ENCODE data around the gene MAP3K7. TPM values are rescaled to one million over a fixed set of nuclear protein-coding genes. Genes with fewer than 3 reads are reported as not detected.
A peak's percentile ranks its signal among the peaks of the same experiment; 100 is the strongest.

Gene MAP3K7
- total and polyA plus RNA-seq, 2 of the 8 experiments (the other 6 are each of a cell fraction or from before 2014, with no cell fraction given), result 27.3 to 34.8 TPM

DNA sequence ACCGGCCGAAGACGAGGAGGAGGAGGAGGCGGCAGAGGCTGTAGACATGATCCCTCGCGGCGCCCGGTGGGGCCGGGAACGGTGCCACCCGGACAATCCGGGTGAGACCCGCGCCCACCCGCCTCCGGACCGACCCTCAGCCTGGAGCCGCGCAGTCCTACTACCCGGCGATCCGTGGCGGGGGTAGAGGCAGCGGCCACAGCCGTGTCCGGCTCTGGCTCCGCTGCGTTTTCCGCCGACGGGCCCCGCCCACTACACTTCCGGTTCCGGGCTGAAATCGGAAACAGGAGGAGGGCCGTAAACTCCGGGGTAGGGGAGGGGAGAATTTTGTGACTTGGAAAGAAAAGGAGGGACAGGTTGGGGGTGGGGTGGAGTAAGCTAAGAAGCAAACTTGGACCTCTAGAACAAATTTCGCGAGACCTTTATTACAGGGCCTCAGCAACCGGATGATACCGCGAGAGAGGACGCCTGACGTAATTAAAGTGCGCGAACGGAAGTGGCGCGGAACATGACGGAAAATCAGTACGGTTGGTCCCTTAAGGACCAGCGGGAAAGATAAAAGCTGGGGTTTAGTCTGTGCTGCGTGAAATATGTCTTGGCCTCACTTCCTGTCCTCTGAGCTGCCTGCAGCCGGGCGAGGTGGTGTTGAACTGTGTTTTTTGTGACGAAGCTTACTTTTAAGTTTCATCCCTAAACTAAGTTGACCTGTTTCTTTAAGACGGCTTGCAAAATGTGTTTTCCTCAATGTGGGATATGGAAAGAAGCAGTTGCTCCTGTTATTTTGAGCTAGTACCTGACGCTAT, at the start of gene MAP3K7 (continued):
- TF ChIP-seq SIN3A (conservative IDR thresholded peaks at IDR 0.05 in 1 of 2, IDR thresholded peaks at IDR 0.05 in 1 of 2; ENCODE audit: low read depth in 1 of 2, low read length in 2 of 2) (peak in 1 of 2 experiments; percentile 67; a peak in 1 of 4 replicates), POLR2AphosphoS5 (IDR thresholded peaks at IDR 0.05; ENCODE audit: low read depth, low read length) (peak; percentile 87), JUN (IDR thresholded peaks at IDR 0.05; ENCODE audit: low read depth, low read length) (no peak), BCL11A (IDR thresholded peaks at IDR 0.05; ENCODE audit: low read depth in 2 of 2, low read length in 2 of 2) (no peak), CEBPB (IDR thresholded peaks at IDR 0.05; ENCODE audit: low read depth, low read length) (no peak), KDM4A (IDR thresholded peaks at IDR 0.05; ENCODE audit: low read depth, low read length, severe bottlenecking) (peak; percentile 100), POU5F1 (IDR thresholded peaks at IDR 0.05; ENCODE audit: low read depth, low read length) (no peak), EP300 (IDR thresholded peaks at IDR 0.05; ENCODE audit: borderline replicate concordance in 1 of 2, low read depth in 2 of 2, low read length in 2 of 2) (no peak), RXRA (IDR thresholded peaks at IDR 0.05; ENCODE audit: insufficient read depth, low read depth, low read length) (no peak), RFX5 (IDR thresholded peaks at IDR 0.05; ENCODE audit: borderline replicate concordance, low read depth, low read length) (no peak), BACH1 (IDR thresholded peaks at IDR 0.05; ENCODE audit: low read length) (no peak), BRCA1 (IDR thresholded peaks at IDR 0.05; ENCODE audit: low read depth, low read length) (peak; percentile 91), TBP (IDR thresholded peaks at IDR 0.05; ENCODE audit: low read depth, low read length) (peak; percentile 82; the same call in 1 of the 2 replicates), YY1 (IDR thresholded peaks at IDR 0.05; ENCODE audit: low read depth, low read length) (peak; percentile 89), TCF12 (IDR thresholded peaks at IDR 0.05; ENCODE audit: low read depth, low read length) (peak; percentile 55; the same call in 1 of the 2 replicates), SAP30 (IDR thresholded peaks at IDR 0.05; ENCODE audit: insufficient read depth, insufficient replicate concordance, low read length) (no peak)
- TF ChIP-seq, protein P1, sequence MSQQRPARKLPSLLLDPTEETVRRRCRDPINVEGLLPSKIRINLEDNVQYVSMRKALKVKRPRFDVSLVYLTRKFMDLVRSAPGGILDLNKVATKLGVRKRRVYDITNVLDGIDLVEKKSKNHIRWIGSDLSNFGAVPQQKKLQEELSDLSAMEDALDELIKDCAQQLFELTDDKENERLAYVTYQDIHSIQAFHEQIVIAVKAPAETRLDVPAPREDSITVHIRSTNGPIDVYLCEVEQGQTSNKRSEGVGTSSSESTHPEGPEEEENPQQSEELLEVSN (IDR thresholded peaks at IDR 0.05), result no peak
- TF ChIP-seq, protein P2, sequence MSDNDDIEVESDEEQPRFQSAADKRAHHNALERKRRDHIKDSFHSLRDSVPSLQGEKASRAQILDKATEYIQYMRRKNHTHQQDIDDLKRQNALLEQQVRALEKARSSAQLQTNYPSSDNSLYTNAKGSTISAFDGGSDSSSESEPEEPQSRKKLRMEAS (IDR thresholded peaks at IDR 0.05), result no peak
- TF ChIP-seq, protein P3, sequence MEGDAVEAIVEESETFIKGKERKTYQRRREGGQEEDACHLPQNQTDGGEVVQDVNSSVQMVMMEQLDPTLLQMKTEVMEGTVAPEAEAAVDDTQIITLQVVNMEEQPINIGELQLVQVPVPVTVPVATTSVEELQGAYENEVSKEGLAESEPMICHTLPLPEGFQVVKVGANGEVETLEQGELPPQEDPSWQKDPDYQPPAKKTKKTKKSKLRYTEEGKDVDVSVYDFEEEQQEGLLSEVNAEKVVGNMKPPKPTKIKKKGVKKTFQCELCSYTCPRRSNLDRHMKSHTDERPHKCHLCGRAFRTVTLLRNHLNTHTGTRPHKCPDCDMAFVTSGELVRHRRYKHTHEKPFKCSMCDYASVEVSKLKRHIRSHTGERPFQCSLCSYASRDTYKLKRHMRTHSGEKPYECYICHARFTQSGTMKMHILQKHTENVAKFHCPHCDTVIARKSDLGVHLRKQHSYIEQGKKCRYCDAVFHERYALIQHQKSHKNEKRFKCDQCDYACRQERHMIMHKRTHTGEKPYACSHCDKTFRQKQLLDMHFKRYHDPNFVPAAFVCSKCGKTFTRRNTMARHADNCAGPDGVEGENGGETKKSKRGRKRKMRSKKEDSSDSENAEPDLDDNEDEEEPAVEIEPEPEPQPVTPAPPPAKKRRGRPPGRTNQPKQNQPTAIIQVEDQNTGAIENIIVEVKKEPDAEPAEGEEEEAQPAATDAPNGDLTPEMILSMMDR (IDR thresholded peaks at IDR 0.05; ENCODE audit: control extremely low read depth in 1 of 3, insufficient read depth in 1 of 3, low read depth in 1 of 3, low read length in 3 of 3), result no peak

All from H1 (cell line).